Activated CD4-positive, alpha-beta T cell treated with anti-CD3 and anti-CD28 coated beads for 48 hours (primary cell): ENCODE results near the gene ABR.
"Not testable (repeated sequence)": the region's sequence is repeated elsewhere in the genome, so short reads cannot be mapped to it uniquely, and the experiment has no call there.

Experiments used
- DNase-seq: peaks from one replicate; pipeline ENCODE4 v3.0.0-alpha.2; 2020

Gene ABR

DNA sequence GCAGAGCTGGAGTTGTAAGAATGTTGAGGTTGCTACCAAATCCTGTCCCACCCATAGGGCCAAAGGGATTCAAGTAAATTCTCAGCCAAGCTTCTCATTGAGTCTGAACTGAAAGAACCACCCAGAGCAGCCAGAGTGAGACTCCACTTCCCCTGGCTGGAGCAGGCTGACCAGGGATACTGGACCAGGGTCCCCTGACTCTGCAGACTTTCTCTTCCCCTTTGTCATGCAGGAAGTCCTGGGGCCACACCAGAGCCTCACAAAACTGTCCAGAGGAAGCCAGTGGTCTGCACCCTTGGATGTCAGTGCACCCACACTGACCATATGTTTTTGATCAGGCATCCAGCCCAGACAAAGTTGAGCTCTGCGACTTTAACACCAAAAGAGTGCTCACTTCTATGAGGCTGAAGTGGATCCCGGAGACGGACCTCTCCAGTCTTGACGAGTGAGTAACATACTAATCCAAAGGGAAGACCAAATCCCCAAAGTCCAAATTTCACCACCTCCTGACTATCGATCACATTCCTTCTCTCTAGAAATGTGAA lies 204.3 kb downstream of the ABR start:
- DNase-seq, result no peak

DNA sequence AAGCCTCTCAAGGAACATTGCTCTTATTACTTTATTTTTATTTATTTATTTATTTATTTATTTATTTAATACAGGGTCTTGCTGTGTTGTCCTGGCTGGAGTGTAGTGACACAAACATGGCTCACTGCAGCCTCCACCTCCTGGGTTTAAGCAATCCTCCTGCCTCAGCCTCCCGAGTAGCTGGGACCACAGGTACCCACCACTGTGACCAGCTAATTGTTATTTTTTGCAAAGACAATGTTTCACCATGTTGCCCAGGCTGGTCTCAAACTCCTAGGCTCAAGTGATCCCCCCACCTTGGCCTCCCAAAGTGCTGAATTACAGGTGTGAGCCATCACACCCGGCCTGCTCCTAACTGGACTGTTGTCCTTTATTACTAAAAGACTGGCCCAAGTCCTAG lies 205.0 kb downstream of the ABR start:
- DNase-seq, result not testable (repeated sequence)

DNA sequence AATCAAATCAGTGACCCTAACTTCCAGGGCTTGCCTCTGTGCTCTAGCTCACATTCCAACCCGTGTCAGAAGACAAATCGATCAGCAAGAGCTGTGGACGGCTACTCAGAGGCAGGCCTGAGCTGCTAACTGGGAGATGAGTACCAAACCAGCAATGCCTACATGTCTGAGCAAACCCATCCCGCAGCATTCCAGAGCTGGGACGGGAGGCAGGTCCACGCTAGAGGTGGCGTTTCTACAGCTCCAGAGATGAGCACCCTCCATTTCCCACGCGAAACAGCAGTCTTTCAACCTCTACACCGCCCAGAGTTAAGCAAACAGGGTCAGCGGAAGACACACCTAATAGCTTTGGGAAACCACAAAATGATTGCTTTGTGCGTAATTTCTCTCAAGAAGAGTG lies 206.7 kb downstream of the ABR start:
- DNase-seq, result no peak

DNA sequence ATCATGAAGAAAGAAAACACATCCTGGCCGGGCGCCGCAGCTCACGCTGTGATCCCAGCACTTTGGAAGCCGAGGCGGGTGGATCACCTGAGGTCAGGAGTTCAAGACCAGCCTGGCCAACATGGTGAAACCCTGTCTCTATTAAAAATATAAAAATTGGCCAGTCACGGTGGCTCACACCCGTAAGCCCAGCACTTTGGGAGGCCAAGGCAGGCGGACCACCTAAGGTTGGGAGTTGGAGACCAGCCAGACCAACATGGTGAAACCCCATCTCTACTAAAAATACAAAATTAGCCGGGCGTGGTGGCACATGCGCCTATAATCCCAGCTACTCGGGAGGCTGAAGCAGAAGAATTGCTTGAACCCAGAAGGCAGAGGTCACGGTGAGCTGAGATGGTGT lies 207.9 kb downstream of the ABR start:
- not testable (repeated sequence) for DNase-seq

DNA sequence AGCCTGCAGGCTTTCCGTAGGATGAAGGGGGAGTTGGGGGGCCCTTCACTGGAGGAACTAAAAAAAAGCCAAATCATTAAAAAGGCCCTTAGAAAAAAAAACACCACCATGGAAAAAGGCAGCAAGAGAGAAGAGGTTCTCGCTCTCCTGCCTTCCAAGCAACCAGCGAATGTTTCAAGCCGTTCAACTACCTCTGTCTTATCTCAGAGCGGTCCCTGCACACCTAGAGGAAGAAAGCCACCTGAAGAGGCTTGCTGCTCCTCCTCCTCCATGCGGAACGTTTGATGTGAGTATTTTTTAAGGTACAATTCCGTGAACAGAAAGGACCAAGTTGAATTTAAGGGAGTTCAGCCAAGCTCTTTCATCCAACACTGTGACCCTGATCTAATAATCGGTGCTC lies 209.4 kb downstream of the ABR start:
- DNase-seq, result no peak

DNA sequence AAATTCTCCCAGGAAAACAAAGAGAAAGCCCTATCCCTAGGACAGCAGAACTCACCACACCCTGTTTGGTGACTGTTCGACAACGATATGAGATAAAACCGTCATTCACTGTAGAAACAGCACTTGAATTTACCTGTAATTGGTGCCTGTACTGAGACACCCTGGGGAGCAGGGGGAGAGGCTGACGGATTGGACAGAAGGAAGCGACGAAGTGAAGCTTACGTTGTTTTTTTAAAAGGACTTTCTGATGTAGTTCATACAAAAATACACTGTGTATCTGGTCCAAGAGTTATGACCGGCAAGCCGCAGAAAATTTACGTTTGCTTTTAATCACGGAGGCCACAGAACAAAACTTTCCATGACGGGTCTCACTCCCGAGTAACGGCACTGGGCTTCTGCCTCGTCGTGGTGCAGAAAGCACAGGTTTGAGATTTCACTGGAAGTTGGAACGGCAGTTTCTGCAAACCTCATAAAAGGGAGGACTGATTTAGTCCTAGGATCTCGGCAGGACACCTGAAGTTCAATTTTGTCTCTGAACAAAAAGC lies 209.9 kb downstream of the ABR start:
- DNase-seq, result no peak

DNA sequence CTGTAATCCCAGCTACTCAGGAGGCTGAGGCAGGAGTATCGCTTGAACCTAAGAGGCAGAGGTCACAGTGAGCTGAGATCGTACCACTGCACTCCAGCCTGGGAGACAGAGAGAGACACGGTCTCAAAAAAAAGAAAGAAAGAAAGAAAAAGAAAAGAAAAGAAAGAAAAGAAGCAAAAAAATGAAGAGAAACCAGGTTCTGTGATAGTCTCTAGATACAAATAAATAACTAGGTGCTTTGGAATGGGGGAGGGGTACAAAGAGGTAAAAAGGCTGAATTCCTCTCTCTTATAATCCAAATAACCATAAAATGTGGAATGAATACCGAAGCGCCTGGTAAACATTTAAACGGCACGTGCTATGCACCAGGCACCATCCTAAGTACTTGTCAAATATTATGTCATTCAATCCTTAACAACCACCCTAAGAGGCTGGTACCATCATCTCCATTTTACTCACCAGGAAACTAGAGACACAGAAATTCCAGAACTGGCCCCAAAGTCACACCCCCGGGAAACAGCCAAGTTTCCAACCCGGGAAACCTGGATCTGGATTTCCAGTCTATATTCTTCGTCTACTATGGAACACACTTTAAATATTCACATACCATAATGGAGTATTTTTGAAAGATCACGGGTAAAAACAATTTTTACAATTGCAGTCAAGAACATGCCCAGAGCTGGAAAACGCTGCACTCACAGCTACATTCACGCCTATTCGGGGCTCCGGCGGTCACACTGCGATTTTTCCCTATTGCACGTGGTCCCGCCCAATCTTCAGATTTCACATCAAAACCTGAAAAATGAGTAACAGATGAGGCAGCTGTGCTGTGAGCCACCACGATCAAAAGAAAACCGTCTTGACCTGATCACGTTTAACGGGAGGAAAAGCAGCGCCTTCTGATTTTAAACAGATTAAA lies 210.7 kb downstream of the ABR start:
- no peak for DNase-seq

DNA sequence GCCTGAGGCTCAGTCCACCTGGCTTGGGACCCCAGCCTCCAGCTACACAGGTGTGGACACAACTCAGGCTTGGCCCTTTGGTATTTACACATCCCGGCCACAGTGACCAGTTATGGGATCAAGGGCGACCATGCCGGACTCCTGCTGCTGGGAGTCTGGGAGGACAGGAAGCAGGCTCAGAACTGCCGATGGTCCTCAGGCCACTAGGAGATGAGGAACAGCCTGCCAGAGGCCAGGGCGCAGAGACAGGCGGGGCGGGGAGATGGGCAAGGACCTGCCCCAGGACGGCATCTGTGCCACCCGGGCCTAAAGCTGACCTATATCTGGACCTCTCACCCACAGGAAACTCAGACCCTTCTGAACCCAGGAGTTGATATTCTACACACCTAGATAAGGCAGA lies 212.7 kb downstream of the ABR start:
- no peak for DNase-seq

DNA sequence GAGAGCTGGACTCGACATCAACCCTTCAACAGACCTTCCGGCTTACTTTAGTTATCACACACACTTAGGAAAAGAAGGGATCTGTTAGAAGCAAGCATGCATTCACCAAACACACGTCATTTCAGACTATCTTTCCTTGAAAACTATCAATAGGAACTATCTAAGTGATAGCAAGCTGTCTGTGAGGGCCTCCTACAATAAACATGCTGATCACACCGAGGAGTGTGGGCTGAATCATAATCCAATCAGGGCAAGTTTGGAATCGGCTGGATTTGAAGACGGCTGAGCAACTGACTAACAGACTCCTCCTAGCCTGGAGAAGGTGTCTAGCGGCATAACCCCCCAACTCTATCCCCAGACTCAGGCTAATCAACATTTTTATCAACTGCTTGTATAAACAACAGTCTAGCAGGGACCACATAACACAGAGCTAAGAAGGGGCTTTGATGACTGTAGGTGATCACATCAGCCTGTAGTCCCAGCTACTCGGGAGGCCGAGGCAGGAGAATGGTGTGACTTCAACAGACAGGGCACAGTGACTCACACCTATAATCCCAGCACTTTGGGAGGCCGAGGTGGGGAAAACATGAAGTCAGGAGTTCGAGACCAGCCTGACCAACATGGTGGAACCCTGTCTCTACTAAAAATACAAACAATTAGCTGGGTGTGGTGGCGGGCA lies 214.3 kb downstream of the ABR start:
- DNase-seq, result no peak

DNA sequence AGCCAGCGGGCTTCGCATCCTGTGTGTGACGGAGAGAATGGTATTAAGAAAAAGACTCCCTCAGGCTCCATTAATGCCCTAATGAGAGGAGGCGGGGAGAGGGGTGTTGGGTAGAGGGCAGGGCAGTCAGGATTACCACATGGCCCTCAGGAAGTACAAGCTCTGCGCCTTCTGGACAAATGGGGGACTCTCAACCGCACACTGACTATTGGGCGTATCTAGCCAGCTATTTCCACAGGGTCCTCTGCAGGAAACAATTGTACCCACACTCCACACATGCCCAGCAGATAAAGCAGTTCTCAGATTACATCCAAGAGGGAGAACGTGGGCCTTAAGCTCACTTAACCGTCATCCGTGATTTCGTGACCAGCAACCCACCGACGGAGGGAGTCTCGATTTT lies 214.9 kb downstream of the ABR start:
- DNase-seq, result no peak

DNA sequence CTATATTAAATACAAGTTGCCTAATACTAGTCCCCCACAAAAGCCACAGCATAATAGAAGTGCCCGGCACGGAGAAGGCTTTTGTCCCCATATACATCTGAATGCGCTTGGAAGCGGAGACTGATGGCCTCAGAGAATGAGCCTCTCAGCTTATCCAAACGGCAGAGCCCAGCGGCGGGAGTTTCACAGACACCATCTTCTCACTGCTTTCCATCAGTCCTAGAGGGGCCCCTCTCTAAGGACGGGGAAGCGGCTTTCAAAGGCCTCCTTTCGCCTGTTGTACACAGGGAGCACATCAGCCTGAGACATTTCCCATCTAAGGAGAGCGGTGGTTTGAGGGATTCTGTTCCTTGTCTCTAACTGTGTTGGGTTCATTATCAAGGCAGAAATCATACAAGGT lies 217.1 kb downstream of the ABR start:
- DNase-seq, result no peak

DNA sequence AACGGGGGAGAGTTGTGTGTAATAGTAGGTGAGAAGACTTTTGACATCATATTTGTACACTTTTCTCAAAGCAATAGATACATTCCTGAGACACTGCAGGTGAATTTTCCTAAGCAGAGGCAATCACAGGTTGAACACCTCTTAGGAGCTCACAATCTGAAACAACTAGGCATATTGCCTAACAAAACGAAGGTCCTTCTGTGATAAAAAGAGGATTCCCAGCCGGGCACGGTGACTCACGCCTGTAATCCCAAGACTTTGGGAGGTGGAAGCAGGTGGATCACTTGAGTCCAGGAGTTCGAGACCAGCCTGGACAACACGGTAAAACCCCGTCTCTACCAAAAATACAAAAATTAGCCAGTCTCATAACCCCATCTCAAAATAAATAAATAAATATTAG lies 217.6 kb downstream of the ABR start:
- DNase-seq, result no peak

DNA sequence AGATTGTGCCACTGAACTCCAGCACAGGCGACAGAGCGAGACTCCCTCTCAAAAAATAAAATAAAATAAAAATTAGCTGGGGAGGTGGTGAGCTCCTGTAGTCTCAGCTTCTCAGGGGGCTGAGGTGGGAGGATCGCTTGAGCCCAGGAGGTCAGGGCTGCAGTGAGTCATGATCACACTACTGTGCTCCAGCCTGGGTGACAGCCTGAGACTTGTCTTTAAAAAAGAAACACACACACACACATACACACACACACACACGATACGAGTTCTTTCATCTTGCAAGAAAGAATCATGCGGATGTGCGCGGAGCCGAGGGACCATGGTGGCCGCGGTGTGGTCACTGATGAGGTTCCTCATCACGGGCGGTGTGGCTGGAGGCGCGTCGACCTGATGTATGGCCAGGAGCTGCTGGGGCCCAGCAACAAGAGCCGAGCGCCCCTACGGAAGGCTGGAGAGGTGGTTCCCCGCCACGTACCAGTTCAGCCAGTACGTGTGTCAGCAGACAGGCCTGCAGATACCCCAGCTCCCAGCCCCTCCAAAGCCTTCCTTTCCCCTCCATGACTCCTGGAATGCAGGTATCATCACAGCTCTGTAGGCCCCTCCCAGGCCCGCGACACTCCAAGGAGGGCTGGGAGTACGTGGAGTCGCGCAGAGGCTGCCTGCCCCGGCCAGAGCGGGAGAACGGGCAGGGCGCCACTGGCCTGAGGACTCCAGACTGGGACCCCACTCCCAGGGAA lies 220.9 kb downstream of the ABR start:
- no peak for DNase-seq

DNA sequence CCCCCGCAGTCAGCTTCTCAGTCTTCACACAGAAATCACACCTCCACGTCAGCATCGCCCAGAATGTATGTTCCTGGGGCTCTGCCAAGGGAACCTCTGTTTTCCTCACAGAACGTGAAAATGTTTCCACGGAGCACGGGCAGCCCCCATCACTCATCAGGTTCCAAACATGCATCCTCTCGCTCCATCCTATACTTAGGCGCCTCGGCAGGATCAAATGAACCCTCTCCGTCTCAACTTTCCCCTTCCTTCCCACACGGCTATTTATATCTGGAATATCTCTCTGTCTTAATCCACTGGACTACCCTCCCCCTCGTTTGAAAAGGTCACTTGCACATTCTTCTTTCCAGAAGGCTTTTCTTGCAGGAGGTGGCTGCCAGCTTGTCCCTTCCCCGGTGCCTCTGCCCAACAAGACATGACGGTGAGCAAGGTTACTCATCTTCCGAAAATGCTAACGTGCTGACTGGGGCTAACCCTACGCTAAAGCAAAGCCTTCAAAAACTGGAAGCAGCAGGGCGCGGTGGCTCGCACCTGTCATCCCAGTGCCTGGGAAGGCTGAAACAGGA lies 221.8 kb downstream of the ABR start:
- DNase-seq, result no peak

DNA sequence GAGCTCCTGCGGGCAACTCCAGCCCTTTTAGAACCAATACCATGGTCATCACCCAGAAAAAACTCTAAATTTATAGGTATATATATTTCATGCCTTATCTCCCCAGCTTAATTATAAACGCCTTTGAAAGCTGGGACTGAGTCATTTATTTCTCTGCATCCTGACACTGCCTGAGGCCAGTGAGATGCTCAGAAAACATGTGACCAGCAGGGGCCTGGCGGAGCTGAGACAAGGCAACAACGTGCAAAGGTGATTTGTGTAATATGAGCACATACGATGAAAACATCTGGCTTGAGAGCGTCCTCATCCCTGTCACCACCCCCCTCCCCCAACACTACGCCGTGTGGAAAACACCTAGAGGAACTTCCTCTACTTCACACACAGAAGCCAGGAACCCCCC lies 222.9 kb downstream of the ABR start:
- no peak for DNase-seq

DNA sequence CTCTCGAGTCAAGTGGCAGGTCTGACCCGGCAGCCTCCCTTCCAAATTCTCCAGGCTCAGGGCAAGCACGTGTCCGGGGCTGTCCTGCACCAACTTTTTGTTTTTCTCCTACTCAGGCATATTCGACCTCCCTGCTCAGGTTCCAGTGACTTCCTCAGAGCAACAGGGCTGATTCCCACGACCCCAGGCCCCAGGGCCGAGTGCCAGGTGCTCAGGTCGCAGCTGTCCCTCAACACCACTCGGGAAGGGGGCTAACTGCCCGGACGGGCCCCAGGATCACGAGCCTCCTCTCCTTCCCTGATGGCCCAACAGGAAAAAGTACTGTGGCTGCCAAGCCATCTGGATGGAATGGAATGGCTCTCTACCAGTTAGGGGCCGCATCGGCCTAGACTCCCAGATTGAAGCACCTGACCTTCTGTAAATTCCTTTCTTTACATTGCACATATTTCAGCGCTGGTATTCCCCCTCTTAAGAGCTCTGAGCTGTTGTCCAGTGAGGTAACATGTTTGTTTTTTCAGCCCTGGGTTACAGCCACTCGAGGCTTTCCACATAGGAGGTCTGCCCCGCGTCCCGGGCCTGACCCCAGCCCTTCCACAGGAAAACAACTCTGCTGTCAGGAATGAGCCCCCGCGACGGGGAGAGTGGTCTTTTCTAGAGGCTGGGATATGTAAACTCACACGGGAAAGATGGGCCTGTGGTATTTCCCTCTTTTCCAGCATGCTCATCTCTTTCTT lies 225.2 kb downstream of the ABR start:
- DNase-seq, result no peak

DNA sequence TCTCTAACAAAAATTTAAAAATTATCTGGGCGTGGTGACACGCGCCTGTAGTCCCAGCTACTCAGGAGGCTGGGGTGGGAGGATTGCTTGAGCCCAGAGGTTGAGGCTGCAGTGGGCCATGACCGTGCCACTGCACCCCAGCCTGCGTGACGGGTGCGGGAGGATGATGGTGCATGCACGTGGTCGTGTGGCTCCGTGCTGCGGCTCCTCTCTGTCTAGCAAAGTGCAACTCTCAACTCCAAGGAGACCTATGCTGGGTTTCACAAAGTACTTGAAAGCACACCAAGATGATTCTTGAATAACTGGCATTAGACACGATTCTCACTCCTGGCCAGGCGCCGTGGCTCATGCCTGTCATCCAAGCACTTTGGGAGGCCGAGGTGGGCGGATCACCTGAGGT lies 226.0 kb downstream of the ABR start:
- no peak for DNase-seq
